ENCODE measurements around the gene UVRAG.

UVRAG gene

DNA sequence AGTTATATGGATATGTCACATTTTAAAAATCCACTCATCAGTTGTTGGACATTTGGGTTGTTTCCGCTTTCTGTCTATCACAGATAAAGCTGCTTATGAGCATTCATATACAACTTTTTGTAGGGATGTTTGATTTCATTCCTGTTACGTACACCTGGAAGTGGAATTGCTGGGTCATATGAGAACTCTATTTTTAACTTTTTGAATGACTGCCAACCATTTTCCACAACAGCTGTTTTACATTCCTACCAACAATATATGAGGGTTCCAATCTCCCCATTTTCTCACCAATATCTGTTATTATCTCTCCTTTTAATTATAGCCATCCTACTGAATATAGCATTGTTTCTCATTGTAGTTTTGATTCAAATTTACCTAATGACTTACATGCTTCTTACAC, 172.0 kb downstream of the UVRAG start:
- Histone ChIP-seq H3K4me1 (ENCODE audit: low read length) (no peaks in the 10 kb centered on the region), H3K36me3 (replicated peaks; ENCODE audit: low read depth, low read length) (peaks cover 27% of the 10 kb centered on the region), H3K27me3 (ENCODE audit: low read depth, low read length) (no peaks in the 10 kb centered on the region), H4K20me1 (ENCODE audit: insufficient read depth, low read length) (peaks cover 16% of the 10 kb centered on the region), H3K4me3 (ENCODE audit: low read length) (no peak overlapping the region), H2AFZ (ENCODE audit: low read depth, low read length) (no peak overlapping the region), H3K79me2 (ENCODE audit: low read length) (peaks cover 14% of the 10 kb centered on the region), H3K4me2 (ENCODE audit: low read length) (no peak overlapping the region), H3K9ac (ENCODE audit: low read length) (no peak overlapping the region), H3K9me3 (ENCODE audit: insufficient read depth, low read length) (no peaks in the 10 kb centered on the region), H3K27ac (ENCODE audit: low read length) (no peak overlapping the region)
- TF ChIP-seq, protein P1, sequence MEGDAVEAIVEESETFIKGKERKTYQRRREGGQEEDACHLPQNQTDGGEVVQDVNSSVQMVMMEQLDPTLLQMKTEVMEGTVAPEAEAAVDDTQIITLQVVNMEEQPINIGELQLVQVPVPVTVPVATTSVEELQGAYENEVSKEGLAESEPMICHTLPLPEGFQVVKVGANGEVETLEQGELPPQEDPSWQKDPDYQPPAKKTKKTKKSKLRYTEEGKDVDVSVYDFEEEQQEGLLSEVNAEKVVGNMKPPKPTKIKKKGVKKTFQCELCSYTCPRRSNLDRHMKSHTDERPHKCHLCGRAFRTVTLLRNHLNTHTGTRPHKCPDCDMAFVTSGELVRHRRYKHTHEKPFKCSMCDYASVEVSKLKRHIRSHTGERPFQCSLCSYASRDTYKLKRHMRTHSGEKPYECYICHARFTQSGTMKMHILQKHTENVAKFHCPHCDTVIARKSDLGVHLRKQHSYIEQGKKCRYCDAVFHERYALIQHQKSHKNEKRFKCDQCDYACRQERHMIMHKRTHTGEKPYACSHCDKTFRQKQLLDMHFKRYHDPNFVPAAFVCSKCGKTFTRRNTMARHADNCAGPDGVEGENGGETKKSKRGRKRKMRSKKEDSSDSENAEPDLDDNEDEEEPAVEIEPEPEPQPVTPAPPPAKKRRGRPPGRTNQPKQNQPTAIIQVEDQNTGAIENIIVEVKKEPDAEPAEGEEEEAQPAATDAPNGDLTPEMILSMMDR (IDR thresholded peaks at IDR 0.05; ENCODE audit: low read depth, low read length) = no peak
- TF ChIP-seq EZH2phosphoT487 (IDR thresholded peaks at IDR 0.05; ENCODE audit: low read depth) = no peak

DNA sequence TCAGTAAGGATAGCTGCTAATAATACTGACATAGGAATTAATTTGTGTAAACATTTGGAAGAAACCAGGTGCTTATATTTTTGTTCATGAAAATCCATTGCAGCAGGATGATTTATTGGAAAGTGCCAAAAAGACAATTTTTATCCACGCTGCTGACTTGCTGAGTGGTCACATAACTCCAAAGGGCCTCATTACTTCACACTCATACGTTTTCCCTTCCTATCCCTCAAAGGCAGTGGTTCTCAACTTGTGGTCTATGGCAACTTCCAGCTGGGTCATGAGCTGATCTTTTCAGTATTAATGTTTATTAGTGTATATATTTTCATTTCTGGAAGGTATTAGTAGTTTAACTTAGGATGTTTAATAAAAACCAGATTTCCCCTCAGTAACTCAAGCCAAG, 178.1 kb downstream of the UVRAG start:
- H3K4me3 ChIP-seq (ENCODE audit: low read length) = no peak overlapping the region
- H3K4me1 ChIP-seq (ENCODE audit: low read length) = peaks cover 18% of the 10 kb centered on the region
- H3K79me2 ChIP-seq (ENCODE audit: low read length) = peaks cover 11% of the 10 kb centered on the region
- H3K9ac ChIP-seq (ENCODE audit: low read length) = no peak overlapping the region
- no peak overlapping the region for H2AFZ ChIP-seq (ENCODE audit: low read depth, low read length)
- no peaks in the 10 kb centered on the region for H3K9me3 ChIP-seq (ENCODE audit: insufficient read depth, low read length)
- peaks cover 27% of the 10 kb centered on the region for H4K20me1 ChIP-seq (ENCODE audit: insufficient read depth, low read length)
- H3K27me3 ChIP-seq (ENCODE audit: low read depth, low read length) = no peaks in the 10 kb centered on the region
- H3K4me2 ChIP-seq (ENCODE audit: low read length) = no peak overlapping the region
- peaks cover 24% of the 10 kb centered on the region for H3K36me3 ChIP-seq (replicated peaks; ENCODE audit: low read depth, low read length)
- no peak overlapping the region for H3K27ac ChIP-seq (ENCODE audit: low read length)
- TF ChIP-seq EZH2phosphoT487 (IDR thresholded peaks at IDR 0.05; ENCODE audit: low read depth) = no peak
- TF ChIP-seq, protein P1 (IDR thresholded peaks at IDR 0.05; ENCODE audit: low read depth, low read length) = no peak

DNA sequence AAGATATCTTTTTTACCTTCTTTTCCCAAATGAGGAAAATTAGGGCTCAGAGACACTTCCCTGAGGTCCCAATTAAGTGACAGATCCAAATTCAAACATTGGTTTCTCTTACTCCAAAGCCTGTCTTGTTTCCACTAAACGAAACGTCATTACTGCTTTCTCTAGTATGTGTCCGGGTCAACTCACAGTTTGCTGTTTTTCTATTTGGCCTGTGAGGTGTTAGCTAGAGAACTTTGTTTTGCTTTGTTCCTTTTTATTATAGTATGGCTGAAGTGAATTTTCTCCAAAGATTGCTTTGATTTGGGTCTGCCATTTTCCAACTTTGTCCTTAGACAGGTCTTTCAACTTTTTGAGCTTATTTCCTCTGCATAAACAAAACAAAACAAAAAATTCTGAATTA, 179.6 kb downstream of the UVRAG start:
- no peaks in the 10 kb centered on the region for H3K27me3 ChIP-seq (ENCODE audit: low read depth, low read length)
- peaks cover 10% of the 10 kb centered on the region; the same call in 1 of the 2 replicates for H3K79me2 ChIP-seq (ENCODE audit: low read length)
- no peak overlapping the region for H3K27ac ChIP-seq (ENCODE audit: low read length)
- H4K20me1 ChIP-seq (ENCODE audit: insufficient read depth, low read length) = peaks cover 31% of the 10 kb centered on the region
- TF ChIP-seq EZH2phosphoT487 (IDR thresholded peaks at IDR 0.05; ENCODE audit: low read depth) = no peak
- TF ChIP-seq, protein P1 (IDR thresholded peaks at IDR 0.05; ENCODE audit: low read depth, low read length) = no peak
- peaks cover 30% of the 10 kb centered on the region for H3K36me3 ChIP-seq (replicated peaks; ENCODE audit: low read depth, low read length)
- H3K4me3 ChIP-seq (ENCODE audit: low read length) = no peak overlapping the region
- no peak overlapping the region for H3K9ac ChIP-seq (ENCODE audit: low read length)
- peaks cover 18% of the 10 kb centered on the region for H3K4me1 ChIP-seq (ENCODE audit: low read length)
- H2AFZ ChIP-seq (ENCODE audit: low read depth, low read length) = no peak overlapping the region
- no peak overlapping the region for H3K4me2 ChIP-seq (ENCODE audit: low read length)
- H3K9me3 ChIP-seq (ENCODE audit: insufficient read depth, low read length) = no peaks in the 10 kb centered on the region

DNA sequence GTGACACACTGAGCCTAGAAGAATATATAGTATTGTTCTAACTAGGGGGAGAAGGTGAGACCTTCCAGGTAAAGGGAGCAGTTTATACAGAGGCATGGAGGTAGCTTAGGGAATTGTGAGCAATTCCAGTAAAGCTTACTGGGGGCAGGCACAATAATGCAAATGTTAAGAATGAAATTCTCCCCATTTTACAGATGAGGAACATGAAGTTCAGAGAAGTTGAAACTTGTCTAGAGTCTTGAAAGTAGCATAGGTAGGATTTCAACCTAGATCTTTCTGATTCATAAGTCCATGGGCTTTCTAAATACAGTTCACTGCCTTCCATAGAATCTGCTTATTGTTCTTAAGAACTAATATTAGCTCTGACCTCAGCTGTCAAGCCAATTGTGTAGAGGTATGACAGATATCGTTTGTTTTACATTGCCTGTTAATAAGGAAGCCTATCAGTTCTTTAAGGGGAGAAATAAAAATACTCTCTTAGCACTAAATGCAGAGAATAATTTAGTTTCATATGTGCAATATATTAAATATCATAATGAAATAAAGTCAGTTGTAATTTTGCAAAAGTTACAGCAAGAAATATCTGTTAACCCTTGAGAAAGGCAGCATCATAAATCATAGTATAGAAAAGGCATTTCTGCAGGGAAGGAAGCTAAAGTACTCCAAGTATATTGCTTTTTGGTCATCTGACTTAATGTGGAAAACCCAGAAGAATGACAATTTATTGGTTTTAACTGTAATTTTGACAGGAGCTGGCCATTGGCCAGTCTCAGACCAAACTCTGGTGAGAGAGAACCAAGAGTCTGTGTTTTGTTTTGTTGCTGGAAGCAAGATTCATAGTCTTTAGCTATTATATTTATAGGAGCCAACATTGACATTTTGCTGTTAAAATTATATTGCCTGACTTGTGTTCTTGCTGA, 181.8 kb downstream of the UVRAG start:
- Histone ChIP-seq H3K27me3 (ENCODE audit: low read depth, low read length) (no peaks in the 10 kb centered on the region), H3K9me3 (ENCODE audit: insufficient read depth, low read length) (no peaks in the 10 kb centered on the region), H3K79me2 (ENCODE audit: low read length) (0 out of 2 replicates have a peak, but pooled peaks cover 6% of the 10 kb centered on the region), H3K4me1 (ENCODE audit: low read length) (peaks cover 18% of the 10 kb centered on the region), H3K4me2 (ENCODE audit: low read length) (no peak overlapping the region), H2AFZ (ENCODE audit: low read depth, low read length) (no peak overlapping the region), H3K4me3 (ENCODE audit: low read length) (no peak overlapping the region), H3K9ac (ENCODE audit: low read length) (no peak overlapping the region), H3K27ac (ENCODE audit: low read length) (no peak overlapping the region), H3K36me3 (replicated peaks; ENCODE audit: low read depth, low read length) (peaks cover 41% of the 10 kb centered on the region), H4K20me1 (ENCODE audit: insufficient read depth, low read length) (peaks cover 22% of the 10 kb centered on the region)
- TF ChIP-seq, protein P1 (IDR thresholded peaks at IDR 0.05; ENCODE audit: low read depth, low read length) = no peak
- TF ChIP-seq EZH2phosphoT487 (IDR thresholded peaks at IDR 0.05; ENCODE audit: low read depth) = no peak

All from OCI-LY3 (cell line).